Measurements from ENCODE around the gene RNU5B-1.

Gene RNU5B-1

DNA sequence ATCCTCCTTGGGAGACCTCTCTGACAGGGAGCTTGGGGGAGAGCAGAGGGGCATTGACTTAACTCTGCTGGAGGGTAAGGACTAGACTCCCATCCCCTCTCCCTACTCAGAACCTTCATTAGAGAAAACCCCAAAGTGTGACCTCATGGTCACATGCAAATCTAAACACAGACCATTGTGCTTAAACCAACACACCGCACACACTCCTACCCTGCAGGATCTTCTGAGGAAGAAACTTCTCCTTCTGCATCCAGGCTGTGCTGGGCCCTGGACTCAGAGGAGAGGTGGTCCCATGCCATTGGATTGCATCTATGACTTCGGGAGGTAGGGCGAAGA is 17.0 kb upstream of the RNU5B-1 start:
- Histone ChIP-seq H3K27ac (ENCODE audit: insufficient read depth in 1 of 2, low read depth in 1 of 2, low read length in 2 of 2, poor library complexity in 1 of 2, severe bottlenecking in 2 of 2) (no peak overlapping the region), H3K4me3 (ENCODE audit: control insufficient read depth in 1 of 7, extremely low read depth in 1 of 7, insufficient read depth in 4 of 7, low read depth in 2 of 7, low read length in 6 of 7) (peak overlapping the region in 5 of 7 experiments; percentile 35 to 87 (median 69))
- CTCF ChIA-PET = interaction anchor here (1.2 to 3.7 kb wide), 4 partner anchors 10 to 16 kb away, joined by 6 to 19 read pairs (median 8); no protein-coding TSS in a partner anchor

DNA sequence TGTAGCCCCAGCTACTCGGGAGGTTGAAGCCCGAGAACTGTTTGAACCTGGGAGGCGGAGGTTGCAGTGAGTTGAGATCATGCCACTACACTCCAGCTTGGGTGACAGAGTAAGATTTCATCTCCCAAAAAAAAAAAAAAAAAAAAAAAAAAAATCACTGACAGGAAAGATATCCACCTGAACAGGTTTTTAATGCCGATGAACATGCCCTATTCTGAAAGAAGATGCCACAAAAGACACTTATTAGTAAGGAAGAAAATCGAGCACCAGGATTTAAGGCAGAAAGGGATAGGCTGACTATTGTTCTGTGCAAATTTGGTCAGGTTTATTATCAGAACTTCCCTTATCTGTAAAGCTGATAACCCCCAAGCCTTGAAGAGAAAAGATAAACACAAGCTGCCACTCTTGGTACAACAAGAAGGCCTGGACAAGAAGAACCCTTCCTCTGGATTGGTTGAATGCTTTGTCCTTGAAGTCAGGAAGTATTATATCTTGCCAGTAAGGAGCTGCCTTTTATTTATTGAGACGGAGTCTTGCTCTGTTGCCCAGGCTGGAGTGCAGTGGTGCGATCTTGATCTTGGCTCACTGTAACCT is 15.1 kb upstream of the RNU5B-1 start:
- POLR2A ChIA-PET = no interaction called here
- DNase-seq = no peak
- Histone ChIP-seq H3K27me3 (replicated peaks in 2 of 5; ENCODE audit: control insufficient read depth in 4 of 5, insufficient read depth in 5 of 5, low read length in 4 of 5) (no peaks in the 10 kb centered on the region), H3K4me1 (ENCODE audit: control extremely low read depth in 1 of 4, control insufficient read depth in 4 of 4, insufficient read depth in 4 of 4, low read length in 3 of 4) (peaks cover 4 to 24% (median 18%) of the 10 kb centered on the region in 4 experiments), H3K4me3 (ENCODE audit: control insufficient read depth in 1 of 7, extremely low read depth in 1 of 7, insufficient read depth in 4 of 7, low read depth in 2 of 7, low read length in 6 of 7) (no peak overlapping the region), H3K9me3 (ENCODE audit: control extremely low read depth in 1 of 5, control insufficient read depth in 4 of 5, insufficient read depth in 2 of 5, low read depth in 1 of 5, low read length in 4 of 5) (no peaks in the 10 kb centered on the region), H3K36me3 (ENCODE audit: control insufficient read depth in 4 of 4, insufficient read depth in 4 of 4, low read length in 3 of 4) (no peaks in the 10 kb centered on the region), H3K27ac (ENCODE audit: insufficient read depth in 1 of 2, low read depth in 1 of 2, low read length in 2 of 2, poor library complexity in 1 of 2, severe bottlenecking in 2 of 2) (no peak overlapping the region)
- CTCF ChIA-PET = interaction anchor here (0.6 to 1.9 kb wide), 2 partner anchors 10 to 18 kb away, joined by 3 to 4 read pairs; no protein-coding TSS in a partner anchor
- 96% methylated on average over 4 of the region's 7 CpGs for WGBS (ENCODE audit: insufficient coverage)

More for the DNA sequence above, 17.0 kb upstream of the RNU5B-1 start:
- WGBS (ENCODE audit: insufficient coverage) = 90% methylated on average over 2 of the region's 3 CpGs
- H3K4me1 ChIP-seq (ENCODE audit: control extremely low read depth in 1 of 4, control insufficient read depth in 4 of 4, insufficient read depth in 4 of 4, low read length in 3 of 4) = peaks cover 4 to 24% (median 18%) of the 10 kb centered on the region in 4 experiments
- peaks cover 0 to 5% (median 0%) of the 10 kb centered on the region in 4 experiments for H3K36me3 ChIP-seq (ENCODE audit: control insufficient read depth in 4 of 4, insufficient read depth in 4 of 4, low read length in 3 of 4)
- peak in 2 of 3 donors; percentile 34 to 54 for DNase-seq
- H3K9me3 ChIP-seq (ENCODE audit: control extremely low read depth in 1 of 5, control insufficient read depth in 4 of 5, insufficient read depth in 2 of 5, low read depth in 1 of 5, low read length in 4 of 5) = no peaks in the 10 kb centered on the region
- no peaks in the 10 kb centered on the region for H3K27me3 ChIP-seq (replicated peaks in 2 of 5; ENCODE audit: control insufficient read depth in 4 of 5, insufficient read depth in 5 of 5, low read length in 4 of 5)
- POLR2A ChIA-PET = interaction anchor here (0.6 to 1.6 kb wide), 4 partner anchors 12 to 262 kb away, joined by 3 to 15 read pairs (median 12); partner anchors contain the start of genes CLPX and RNU5B-1

DNA sequence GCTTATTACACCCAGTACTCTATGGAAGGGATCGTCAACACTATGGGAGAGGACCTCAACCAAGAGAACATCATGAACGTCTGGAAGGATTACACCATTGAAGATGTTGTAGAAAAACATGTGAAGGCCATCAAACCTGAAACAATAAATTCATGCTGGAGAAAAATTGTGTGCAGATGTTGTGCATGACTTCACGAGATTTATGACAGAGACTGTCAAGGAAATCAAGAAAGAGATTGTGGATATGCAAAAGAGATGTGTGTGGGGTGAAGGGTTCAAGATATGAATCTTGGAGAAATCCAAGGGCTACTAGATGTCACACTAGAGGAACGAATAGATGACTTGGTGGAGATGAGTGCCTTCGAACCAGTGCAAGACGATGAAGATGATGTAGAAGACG is 14.2 kb upstream of the RNU5B-1 start:
- 99% methylated on average over 6 of the region's 7 CpGs for WGBS (ENCODE audit: insufficient coverage)
- DNase-seq = no peak
- no peak overlapping the region for H3K4me3 ChIP-seq (ENCODE audit: control insufficient read depth in 1 of 7, extremely low read depth in 1 of 7, insufficient read depth in 4 of 7, low read depth in 2 of 7, low read length in 6 of 7)
- H3K27ac ChIP-seq (ENCODE audit: insufficient read depth in 1 of 2, low read depth in 1 of 2, low read length in 2 of 2, poor library complexity in 1 of 2, severe bottlenecking in 2 of 2) = no peak overlapping the region
- H3K9me3 ChIP-seq (ENCODE audit: control extremely low read depth in 1 of 5, control insufficient read depth in 4 of 5, insufficient read depth in 2 of 5, low read depth in 1 of 5, low read length in 4 of 5) = no peaks in the 10 kb centered on the region
- ChIA-PET POLR2A (no interaction called here), CTCF (no interaction called here)
- H3K4me1 ChIP-seq (ENCODE audit: control extremely low read depth in 1 of 4, control insufficient read depth in 4 of 4, insufficient read depth in 4 of 4, low read length in 3 of 4) = peaks cover 4 to 24% (median 15%) of the 10 kb centered on the region in 4 experiments
- H3K36me3 ChIP-seq (ENCODE audit: control insufficient read depth in 4 of 4, insufficient read depth in 4 of 4, low read length in 3 of 4) = no peaks in the 10 kb centered on the region
- H3K27me3 ChIP-seq (replicated peaks in 2 of 5; ENCODE audit: control insufficient read depth in 4 of 5, insufficient read depth in 5 of 5, low read length in 4 of 5) = no peaks in the 10 kb centered on the region

DNA sequence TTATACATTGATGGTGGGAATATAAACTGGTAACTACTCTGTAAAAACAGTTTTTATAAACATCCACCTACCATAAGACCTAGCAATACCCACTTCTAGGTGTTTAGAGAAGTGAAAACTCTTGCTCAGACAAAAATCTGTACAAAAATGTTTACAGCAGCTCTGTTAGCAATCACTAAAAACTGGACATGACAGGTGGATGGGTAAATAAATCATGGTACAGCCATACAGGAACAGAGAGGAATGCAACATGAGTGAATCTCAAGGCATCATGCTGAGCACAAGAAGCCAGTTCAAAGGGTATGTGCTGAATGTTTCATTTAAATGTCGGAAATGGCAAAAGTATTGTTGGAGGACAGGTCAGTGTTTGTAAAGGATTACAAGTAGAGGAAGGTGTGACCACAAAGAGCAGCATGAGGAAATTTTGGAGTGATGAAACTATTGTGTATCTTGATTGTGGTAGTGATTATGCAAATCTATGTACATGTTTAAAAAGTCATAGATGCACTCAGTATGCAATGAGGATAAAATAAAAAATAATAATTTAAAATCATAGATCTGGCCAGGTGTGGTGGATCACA is 11.4 kb upstream of the RNU5B-1 start:
- H3K27me3 ChIP-seq (replicated peaks in 2 of 5; ENCODE audit: control insufficient read depth in 4 of 5, insufficient read depth in 5 of 5, low read length in 4 of 5) = no peaks in the 10 kb centered on the region
- ChIA-PET POLR2A (interaction anchor here (0.7 to 4.6 kb wide), 2 partner anchors 12 to 743 kb away, joined by 4 to 42 read pairs; partner anchors contain the start of gene RNU5B-1), CTCF (no interaction called here)
- no peaks in the 10 kb centered on the region for H3K36me3 ChIP-seq (ENCODE audit: control insufficient read depth in 4 of 4, insufficient read depth in 4 of 4, low read length in 3 of 4)
- no peak overlapping the region for H3K4me3 ChIP-seq (ENCODE audit: control insufficient read depth in 1 of 7, extremely low read depth in 1 of 7, insufficient read depth in 4 of 7, low read depth in 2 of 7, low read length in 6 of 7)
- H3K4me1 ChIP-seq (ENCODE audit: control extremely low read depth in 1 of 4, control insufficient read depth in 4 of 4, insufficient read depth in 4 of 4, low read length in 3 of 4) = peaks cover 2 to 21% (median 15%) of the 10 kb centered on the region in 4 experiments
- 100% methylated on average over 1 of the region's 1 CpG for WGBS (ENCODE audit: insufficient coverage)
- H3K9me3 ChIP-seq (ENCODE audit: control extremely low read depth in 1 of 5, control insufficient read depth in 4 of 5, insufficient read depth in 2 of 5, low read depth in 1 of 5, low read length in 4 of 5) = no peaks in the 10 kb centered on the region
- DNase-seq = no peak
- no peak overlapping the region for H3K27ac ChIP-seq (ENCODE audit: insufficient read depth in 1 of 2, low read depth in 1 of 2, low read length in 2 of 2, poor library complexity in 1 of 2, severe bottlenecking in 2 of 2)

DNA sequence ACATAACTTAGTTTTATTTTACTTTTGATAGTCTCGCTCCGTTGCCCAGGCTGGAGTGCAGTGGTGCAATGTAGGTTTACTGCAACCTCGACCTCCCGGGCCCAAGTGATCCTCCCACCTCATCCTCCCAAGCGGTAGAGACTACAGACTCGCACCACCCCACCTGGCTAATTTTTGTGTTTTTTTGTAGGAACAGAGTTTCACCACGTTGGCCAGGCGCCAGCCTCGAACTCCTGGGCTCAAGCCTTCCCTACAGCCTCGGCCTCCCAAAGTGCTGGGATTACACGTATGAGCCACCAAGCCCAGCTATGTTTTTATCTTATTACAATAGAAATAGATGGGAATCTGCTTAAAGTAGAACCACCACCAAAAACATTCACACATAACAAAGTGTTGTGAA is 5.7 kb upstream of the RNU5B-1 start:
- POLR2A ChIA-PET = no interaction called here
- no peak overlapping the region for H3K27ac ChIP-seq (ENCODE audit: insufficient read depth in 1 of 2, low read depth in 1 of 2, low read length in 2 of 2, poor library complexity in 1 of 2, severe bottlenecking in 2 of 2)

DNA sequence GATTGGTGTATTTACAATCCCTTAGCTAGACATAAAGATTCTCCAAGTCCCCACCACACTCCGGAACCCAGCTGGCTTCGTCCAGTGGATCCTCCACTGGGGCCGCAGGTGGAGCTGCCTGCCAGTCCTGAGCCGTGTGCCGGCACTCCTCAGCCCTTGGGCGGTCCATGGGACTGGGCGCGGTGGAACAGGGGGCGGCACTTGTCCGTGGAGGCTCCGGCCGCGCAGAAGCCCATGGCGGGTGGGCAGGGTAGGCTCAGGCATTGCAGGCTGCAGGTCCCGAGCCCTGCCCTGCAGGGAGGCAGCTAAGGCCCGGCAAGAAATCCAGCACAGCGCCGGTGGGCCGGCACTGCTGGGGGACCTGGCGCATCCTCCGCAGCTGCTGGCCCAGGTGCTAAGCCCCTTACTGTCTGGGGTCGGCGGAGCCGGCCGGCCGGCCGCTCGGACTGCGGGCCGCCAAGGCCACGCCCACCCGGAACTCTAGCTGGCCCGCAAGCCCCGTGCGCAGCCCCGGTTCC is 3.5 kb upstream of the RNU5B-1 start:
- no peak for DNase-seq
- H3K27ac ChIP-seq (ENCODE audit: insufficient read depth in 1 of 2, low read depth in 1 of 2, low read length in 2 of 2, poor library complexity in 1 of 2, severe bottlenecking in 2 of 2) = no peak overlapping the region
- no peaks in the 10 kb centered on the region for H3K27me3 ChIP-seq (replicated peaks in 2 of 5; ENCODE audit: control insufficient read depth in 4 of 5, insufficient read depth in 5 of 5, low read length in 4 of 5)
- H3K4me1 ChIP-seq (ENCODE audit: control extremely low read depth in 1 of 4, control insufficient read depth in 4 of 4, insufficient read depth in 4 of 4, low read length in 3 of 4) = peaks cover 4 to 38% (median 30%) of the 10 kb centered on the region in 4 experiments
- ChIA-PET CTCF (interaction anchor here (1.8 to 2.2 kb wide), 3 partner anchors 15 to 115 kb away, joined by 6 to 10 read pairs (median 10); partner anchors contain the start of genes CLPX and PARP16), POLR2A (interaction anchor here (0.6 kb wide), 1 partner anchor 300 kb away, joined by 3 read pairs; no protein-coding TSS in a partner anchor)
- WGBS (ENCODE audit: insufficient coverage) = 89% methylated on average over 18 of the region's 36 CpGs
- H3K4me3 ChIP-seq (ENCODE audit: control insufficient read depth in 1 of 7, extremely low read depth in 1 of 7, insufficient read depth in 4 of 7, low read depth in 2 of 7, low read length in 6 of 7) = no peak overlapping the region
- H3K36me3 ChIP-seq (ENCODE audit: control insufficient read depth in 4 of 4, insufficient read depth in 4 of 4, low read length in 3 of 4) = no peaks in the 10 kb centered on the region
- no peaks in the 10 kb centered on the region for H3K9me3 ChIP-seq (ENCODE audit: control extremely low read depth in 1 of 5, control insufficient read depth in 4 of 5, insufficient read depth in 2 of 5, low read depth in 1 of 5, low read length in 4 of 5)

More for the DNA sequence above, 5.7 kb upstream of the RNU5B-1 start:
- Histone ChIP-seq H3K27me3 (replicated peaks in 2 of 5; ENCODE audit: control insufficient read depth in 4 of 5, insufficient read depth in 5 of 5, low read length in 4 of 5) (no peaks in the 10 kb centered on the region), H3K9me3 (ENCODE audit: control extremely low read depth in 1 of 5, control insufficient read depth in 4 of 5, insufficient read depth in 2 of 5, low read depth in 1 of 5, low read length in 4 of 5) (no peaks in the 10 kb centered on the region), H3K36me3 (ENCODE audit: control insufficient read depth in 4 of 4, insufficient read depth in 4 of 4, low read length in 3 of 4) (no peaks in the 10 kb centered on the region), H3K4me1 (ENCODE audit: control extremely low read depth in 1 of 4, control insufficient read depth in 4 of 4, insufficient read depth in 4 of 4, low read length in 3 of 4) (peaks cover 2 to 30% (median 24%) of the 10 kb centered on the region in 4 experiments), H3K4me3 (ENCODE audit: control insufficient read depth in 1 of 7, extremely low read depth in 1 of 7, insufficient read depth in 4 of 7, low read depth in 2 of 7, low read length in 6 of 7) (no peak overlapping the region)
- no peak for DNase-seq
- WGBS (ENCODE audit: insufficient coverage) = 94% methylated on average over 9 of the region's 11 CpGs
- CTCF ChIA-PET = interaction anchor here (1.1 to 2.2 kb wide), 5 partner anchors 10 to 264 kb away, joined by 4 to 10 read pairs (median 4); partner anchors contain the start of gene CLPX

DNA sequence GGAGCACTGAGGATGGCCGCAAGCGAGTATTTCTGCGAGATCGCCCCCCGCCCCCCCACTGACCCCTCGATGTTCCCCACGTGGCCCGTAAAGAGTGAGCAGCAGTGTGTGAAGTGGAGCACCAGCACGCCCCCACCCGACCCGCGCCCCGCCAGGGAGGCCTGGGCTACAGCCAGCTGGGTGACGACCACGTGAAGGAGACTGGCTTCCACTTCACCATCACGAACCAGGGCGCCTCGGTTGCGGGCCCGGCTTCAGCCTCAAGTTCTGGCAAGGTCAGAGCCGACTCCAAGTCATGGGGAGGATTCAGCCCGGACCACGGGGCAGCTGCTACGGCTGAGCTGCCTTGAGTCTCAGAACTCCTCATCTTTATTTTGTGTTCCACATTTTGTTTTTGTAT is 2.4 kb upstream of the RNU5B-1 start:
- Histone ChIP-seq H3K4me3 (ENCODE audit: control insufficient read depth in 1 of 7, extremely low read depth in 1 of 7, insufficient read depth in 4 of 7, low read depth in 2 of 7, low read length in 6 of 7) (no peak overlapping the region), H3K27ac (ENCODE audit: insufficient read depth in 1 of 2, low read depth in 1 of 2, low read length in 2 of 2, poor library complexity in 1 of 2, severe bottlenecking in 2 of 2) (no peak overlapping the region), H3K27me3 (replicated peaks in 2 of 5; ENCODE audit: control insufficient read depth in 4 of 5, insufficient read depth in 5 of 5, low read length in 4 of 5) (no peaks in the 10 kb centered on the region), H3K4me1 (ENCODE audit: control extremely low read depth in 1 of 4, control insufficient read depth in 4 of 4, insufficient read depth in 4 of 4, low read length in 3 of 4) (peaks cover 4 to 34% (median 26%) of the 10 kb centered on the region in 4 experiments), H3K9me3 (ENCODE audit: control extremely low read depth in 1 of 5, control insufficient read depth in 4 of 5, insufficient read depth in 2 of 5, low read depth in 1 of 5, low read length in 4 of 5) (no peaks in the 10 kb centered on the region), H3K36me3 (ENCODE audit: control insufficient read depth in 4 of 4, insufficient read depth in 4 of 4, low read length in 3 of 4) (no peaks in the 10 kb centered on the region)
- ChIA-PET CTCF (no interaction called here), POLR2A (no interaction called here)
- 90% methylated on average over 22 of the region's 24 CpGs for WGBS (ENCODE audit: insufficient coverage)
- no peak for DNase-seq

Measured in common myeloid progenitor, CD34-positive (primary cell).